ENCODE results near the gene CMTM5.
"Not testable (repeated sequence)": the region's sequence is repeated elsewhere in the genome, so short reads cannot be mapped to it uniquely, and the experiment has no call there.

The CMTM5 gene

DNA sequence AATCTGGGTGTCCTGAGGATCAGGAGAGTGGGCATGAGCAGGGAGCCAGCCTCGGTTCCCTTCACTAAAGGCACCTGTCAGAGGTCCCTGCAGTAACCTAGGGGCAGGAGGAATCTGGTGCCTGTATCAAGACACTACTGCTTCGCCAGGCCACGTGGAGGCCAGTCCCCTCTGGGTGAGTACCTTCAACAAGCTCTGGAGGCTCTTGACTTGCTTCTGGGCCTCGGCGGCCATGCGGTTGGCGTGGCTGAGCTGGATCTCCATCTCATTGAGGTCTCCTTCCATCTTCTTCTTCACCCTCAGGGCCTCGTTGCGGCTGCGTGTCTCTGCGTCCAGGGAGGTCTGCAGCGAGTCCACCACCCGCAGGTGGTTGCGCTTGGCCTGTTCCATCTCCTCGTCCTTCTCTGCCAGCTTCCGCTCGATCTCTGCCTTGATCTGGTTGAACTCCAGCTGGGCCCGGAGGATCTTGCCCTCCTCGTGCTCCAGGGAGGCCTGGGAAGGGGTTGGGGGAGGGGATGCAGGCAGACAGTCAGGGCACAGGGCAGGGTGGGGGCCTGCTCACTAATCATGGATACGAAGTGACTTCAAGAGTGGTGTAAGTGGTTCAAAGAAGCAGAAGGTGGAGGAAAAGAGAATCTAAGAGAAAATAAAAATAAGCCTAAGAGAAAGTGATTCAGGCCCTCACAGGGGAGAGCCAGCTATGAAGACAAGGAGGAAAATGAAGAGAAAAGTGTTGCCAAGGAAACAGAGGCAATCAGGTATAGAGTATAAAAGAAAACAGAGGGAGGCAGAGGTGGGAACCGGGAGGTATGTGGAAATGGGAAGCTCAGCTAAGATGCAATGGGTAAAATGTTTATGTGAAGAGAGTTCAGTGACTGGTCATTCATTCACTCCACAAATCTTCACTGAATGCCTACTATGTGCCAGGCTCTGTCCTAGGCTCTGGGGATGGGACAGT, 39.3 kb downstream of the CMTM5 start:
- no peak overlapping the region for H2BK5ac ChIP-seq (ENCODE audit: low read depth, low read length, poor library complexity)
- no peak overlapping the region for H4K91ac ChIP-seq (ENCODE audit: low read depth, low read length)
- H3K9me3 ChIP-seq (ENCODE audit: insufficient read depth, low read depth, low read length): no peaks in the 10 kb centered on the region
- no peaks in the 10 kb centered on the region for H3K79me2 ChIP-seq (ENCODE audit: control insufficient read depth, insufficient read depth, low read length, poor library complexity)
- H2BK12ac ChIP-seq (ENCODE audit: low read length): no peak overlapping the region
- no CpG with 5 or more reads among the region's 21 CpGs for whole genome bisulfite sequencing (ENCODE audit: extremely low coverage, insufficient coverage, insufficient read length)
- DNase-seq: no peak
- no peaks in the 10 kb centered on the region for H3K36me3 ChIP-seq (ENCODE audit: control insufficient read depth in 1 of 2, insufficient read depth in 2 of 2, low read length in 2 of 2)
- H3K18ac ChIP-seq (ENCODE audit: low read length): no peak overlapping the region
- no peak overlapping the region for H2BK120ac ChIP-seq (ENCODE audit: insufficient read depth, low read length, poor library complexity)
- H4K12ac ChIP-seq (ENCODE audit: low read depth, low read length): no peak overlapping the region
- no peaks in the 10 kb centered on the region for H3K79me1 ChIP-seq (ENCODE audit: low read length)
- H3K27ac ChIP-seq (ENCODE audit: low read depth, low read length): no peak overlapping the region
- no peak overlapping the region for H3K9ac ChIP-seq (ENCODE audit: low read length)
- H3K4me3 ChIP-seq (ENCODE audit: low read depth, low read length): no peak overlapping the region
- H3K23ac ChIP-seq (ENCODE audit: low read length): no peak overlapping the region
- H3K27me3 ChIP-seq (ENCODE audit: insufficient read depth, low read length): no peaks in the 10 kb centered on the region
- no peak overlapping the region for H2AFZ ChIP-seq (ENCODE audit: insufficient read depth, low read length, poor library complexity)
- H3K14ac ChIP-seq (ENCODE audit: low read length): no peak overlapping the region
- peaks cover 0 to 4% of the 10 kb centered on the region in 2 experiments for H3K4me1 ChIP-seq (ENCODE audit: control insufficient read depth in 1 of 2, insufficient read depth in 2 of 2, low read length in 2 of 2)
- H3K4ac ChIP-seq (ENCODE audit: low read depth, low read length): no peak overlapping the region
- H3K4me2 ChIP-seq (ENCODE audit: low read length): no peak overlapping the region
- H4K8ac ChIP-seq (ENCODE audit: low read depth, low read length): no peak overlapping the region
- no peak overlapping the region for H2AK5ac ChIP-seq (ENCODE audit: low read length)

DNA sequence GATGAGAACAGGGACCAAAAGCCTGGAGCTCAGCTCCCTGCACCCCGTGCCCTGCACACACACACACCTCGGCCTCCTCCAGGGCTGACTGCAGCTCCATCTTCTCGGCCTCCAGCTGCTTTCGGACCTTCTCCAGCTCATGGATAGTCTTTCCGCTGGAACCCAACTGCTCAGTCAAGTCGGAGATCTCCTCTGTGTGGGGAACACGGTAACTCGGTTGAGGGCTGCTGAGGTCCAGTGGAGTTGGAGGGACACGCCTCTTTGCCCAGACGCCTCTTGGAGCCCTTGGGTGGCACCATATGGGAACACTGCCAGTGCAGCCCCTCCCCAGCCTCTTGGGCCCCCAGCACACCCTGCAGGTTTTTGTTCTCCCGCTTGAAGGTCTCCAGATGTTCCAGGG, 40.0 kb downstream of the CMTM5 start:
- no peak overlapping the region for H2BK120ac ChIP-seq (ENCODE audit: insufficient read depth, low read length, poor library complexity)
- no peaks in the 10 kb centered on the region for H3K79me2 ChIP-seq (ENCODE audit: control insufficient read depth, insufficient read depth, low read length, poor library complexity)
- no peak overlapping the region for H4K8ac ChIP-seq (ENCODE audit: low read depth, low read length)
- no peaks in the 10 kb centered on the region for H3K9me3 ChIP-seq (ENCODE audit: insufficient read depth, low read depth, low read length)
- H3K23ac ChIP-seq (ENCODE audit: low read length): no peak overlapping the region
- peaks cover 0 to 4% of the 10 kb centered on the region in 2 experiments for H3K4me1 ChIP-seq (ENCODE audit: control insufficient read depth in 1 of 2, insufficient read depth in 2 of 2, low read length in 2 of 2)
- H2AFZ ChIP-seq (ENCODE audit: insufficient read depth, low read length, poor library complexity): no peak overlapping the region
- DNase-seq: no peak
- H3K27me3 ChIP-seq (ENCODE audit: insufficient read depth, low read length): no peaks in the 10 kb centered on the region
- no peak overlapping the region for H3K27ac ChIP-seq (ENCODE audit: low read depth, low read length)
- no peaks in the 10 kb centered on the region for H3K36me3 ChIP-seq (ENCODE audit: control insufficient read depth in 1 of 2, insufficient read depth in 2 of 2, low read length in 2 of 2)
- no peak overlapping the region for H2BK5ac ChIP-seq (ENCODE audit: low read depth, low read length, poor library complexity)
- H3K18ac ChIP-seq (ENCODE audit: low read length): no peak overlapping the region
- H3K4ac ChIP-seq (ENCODE audit: low read depth, low read length): no peak overlapping the region
- H3K4me2 ChIP-seq (ENCODE audit: low read length): no peak overlapping the region
- no peak overlapping the region for H2AK5ac ChIP-seq (ENCODE audit: low read length)
- no peak overlapping the region for H3K14ac ChIP-seq (ENCODE audit: low read length)
- no CpG with 5 or more reads among the region's 11 CpGs for WGBS (ENCODE audit: extremely low coverage, insufficient coverage, insufficient read length)
- H4K91ac ChIP-seq (ENCODE audit: low read depth, low read length): no peak overlapping the region
- no peak overlapping the region for H3K9ac ChIP-seq (ENCODE audit: low read length)
- H3K4me3 ChIP-seq (ENCODE audit: low read depth, low read length): no peak overlapping the region
- no peaks in the 10 kb centered on the region for H3K79me1 ChIP-seq (ENCODE audit: low read length)
- H4K12ac ChIP-seq (ENCODE audit: low read depth, low read length): no peak overlapping the region
- no peak overlapping the region for H2BK12ac ChIP-seq (ENCODE audit: low read length)

DNA sequence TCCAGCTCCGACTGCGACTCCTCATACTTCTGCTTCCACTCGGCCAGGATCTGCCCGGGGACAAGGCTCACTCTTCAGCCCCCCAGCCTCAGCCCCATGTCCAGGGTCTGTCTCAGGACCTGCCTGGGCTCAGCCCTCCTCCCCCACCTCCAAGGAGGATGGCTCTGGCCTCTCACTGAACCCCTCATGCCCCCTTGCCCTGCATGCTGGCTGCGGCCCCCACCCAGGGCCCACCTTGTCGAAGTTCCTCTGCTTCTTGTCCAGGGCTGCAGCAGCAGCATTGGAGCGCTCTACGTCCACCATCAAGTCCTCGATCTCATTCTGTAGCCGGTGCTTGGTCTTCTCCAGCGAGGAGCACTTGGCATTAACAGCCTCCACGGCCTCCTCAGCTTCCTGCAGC, 40.4 kb downstream of the CMTM5 start:
- H3K27me3 ChIP-seq (ENCODE audit: insufficient read depth, low read length); H3K4me2 ChIP-seq (ENCODE audit: low read length); H3K14ac ChIP-seq (ENCODE audit: low read length); H3K36me3 ChIP-seq (ENCODE audit: control insufficient read depth in 1 of 2, insufficient read depth in 2 of 2, low read length in 2 of 2); H4K12ac ChIP-seq (ENCODE audit: low read depth, low read length); H3K9ac ChIP-seq (ENCODE audit: low read length); H3K79me2 ChIP-seq (ENCODE audit: control insufficient read depth, insufficient read depth, low read length, poor library complexity); DNase-seq; H2AFZ ChIP-seq (ENCODE audit: insufficient read depth, low read length, poor library complexity); H4K91ac ChIP-seq (ENCODE audit: low read depth, low read length); H3K79me1 ChIP-seq (ENCODE audit: low read length); H4K8ac ChIP-seq (ENCODE audit: low read depth, low read length); H3K4ac ChIP-seq (ENCODE audit: low read depth, low read length); H2BK5ac ChIP-seq (ENCODE audit: low read depth, low read length, poor library complexity); H2BK12ac ChIP-seq (ENCODE audit: low read length); H2AK5ac ChIP-seq (ENCODE audit: low read length); H3K23ac ChIP-seq (ENCODE audit: low read length); H3K4me1 ChIP-seq (ENCODE audit: control insufficient read depth in 1 of 2, insufficient read depth in 2 of 2, low read length in 2 of 2); H3K9me3 ChIP-seq (ENCODE audit: insufficient read depth, low read depth, low read length); H3K18ac ChIP-seq (ENCODE audit: low read length); H3K27ac ChIP-seq (ENCODE audit: low read depth, low read length); H2BK120ac ChIP-seq (ENCODE audit: insufficient read depth, low read length, poor library complexity); H3K4me3 ChIP-seq (ENCODE audit: low read depth, low read length): not testable (repeated sequence)
- WGBS (ENCODE audit: extremely low coverage, insufficient coverage, insufficient read length): no CpG with 5 or more reads among the region's 12 CpGs

GRCh38 chr14:23418021-23418420, 41.2 kb downstream of the CMTM5 start:
- Histone ChIP-seq H3K23ac (ENCODE audit: low read length) (no peak overlapping the region), H3K9ac (ENCODE audit: low read length) (no peak overlapping the region), H3K14ac (ENCODE audit: low read length) (no peak overlapping the region), H3K4me3 (ENCODE audit: low read depth, low read length) (no peak overlapping the region), H4K8ac (ENCODE audit: low read depth, low read length) (no peak overlapping the region), H3K9me3 (ENCODE audit: insufficient read depth, low read depth, low read length) (no peaks in the 10 kb centered on the region), H3K27me3 (ENCODE audit: insufficient read depth, low read length) (no peaks in the 10 kb centered on the region), H2BK12ac (ENCODE audit: low read length) (no peak overlapping the region), H3K4me1 (ENCODE audit: control insufficient read depth in 1 of 2, insufficient read depth in 2 of 2, low read length in 2 of 2) (peaks cover 0 to 4% of the 10 kb centered on the region in 2 experiments), H3K79me1 (ENCODE audit: low read length) (no peaks in the 10 kb centered on the region), H2BK120ac (ENCODE audit: insufficient read depth, low read length, poor library complexity) (no peak overlapping the region), H2BK5ac (ENCODE audit: low read depth, low read length, poor library complexity) (no peak overlapping the region), H3K4ac (ENCODE audit: low read depth, low read length) (no peak overlapping the region), H3K18ac (ENCODE audit: low read length) (no peak overlapping the region), H4K12ac (ENCODE audit: low read depth, low read length) (no peak overlapping the region), H3K27ac (ENCODE audit: low read depth, low read length) (no peak overlapping the region), H3K79me2 (ENCODE audit: control insufficient read depth, insufficient read depth, low read length, poor library complexity) (no peaks in the 10 kb centered on the region), H3K4me2 (ENCODE audit: low read length) (no peak overlapping the region), H4K91ac (ENCODE audit: low read depth, low read length) (no peak overlapping the region), H2AK5ac (ENCODE audit: low read length) (no peak overlapping the region), H2AFZ (ENCODE audit: insufficient read depth, low read length, poor library complexity) (no peak overlapping the region), H3K36me3 (ENCODE audit: control insufficient read depth in 1 of 2, insufficient read depth in 2 of 2, low read length in 2 of 2) (no peaks in the 10 kb centered on the region)
- no peak for DNase-seq
- no CpG with 5 or more reads among the region's 21 CpGs for WGBS (ENCODE audit: extremely low coverage, insufficient coverage, insufficient read length)

All from trophoblast cell (in vitro differentiated cells and primary cell).